Psoas muscle (tissue), 8 donors: ENCODE data around the gene FGD3. TPM values are rescaled to one million over a fixed set of nuclear protein-coding genes. Genes with fewer than 3 reads are reported as not detected.

Experiments used
- ATAC-seq, 4 donors: fragments of 200-7000 bp; cut with Tn5 transposase; one replicate each; pipeline ENCODE4 v1.9.1; 2020; ENCODE audit warnings: moderate library complexity in 3 of 4, mild to moderate bottlenecking in 2 of 4
- DNase-seq, 2 donors: peaks; one replicate each; pipeline ENCODE4 v3.0.0-alpha.2; 2020
- H3K27ac ChIP-seq: fragments of 200-600 bp; one replicate; pipeline ENCODE4 v1.8.0; 2022
- H3K27me3 ChIP-seq, 3 donors: fragments of 200-600 bp in 1 of 3; one replicate each; pipeline versions ENCODE4 v1.6.1 to v1.8.0; 2013 to 2022; ENCODE audit warnings: low read length in 2 of 3, mild to moderate bottlenecking in 2 of 3, moderate library complexity in 1 of 3; ENCODE audit not compliant: insufficient read depth in 3 of 3
- H3K36me3 ChIP-seq, 2 donors: fragments of 200-600 bp in 1 of 2; one replicate each; pipeline versions ENCODE4 v1.6.1 to v1.8.0; 2013 to 2022; ENCODE audit warnings: low read depth in 1 of 2, mild to moderate bottlenecking in 1 of 2, moderate library complexity in 1 of 2; ENCODE audit not compliant: insufficient read depth in 1 of 2
- H3K4me1 ChIP-seq: fragments of 200-600 bp; one replicate; pipeline ENCODE4 v1.8.0; 2022
- H3K4me3 ChIP-seq: fragments of 200-600 bp; one replicate; pipeline ENCODE4 v1.8.0; 2022; ENCODE audit warnings: mild to moderate bottlenecking
- H3K9me3 ChIP-seq: fragments of 200-600 bp; one replicate; pipeline ENCODE4 v1.8.0; 2022
- WGBS, 3 donors: extraction: QIAGEN DNeasy Blood & Tissue Kit; methylation state at CpG; one replicate each; pipeline versions ENCODE4 v1.1.6 to v1.1.7; 2013; 5-methylcytosine and 5-hydroxymethylcytosine counted together
- intact Hi-C, 2 donors: fragments of 100-400 bp; cut with DNase I; formaldehyde crosslinking; loops; one replicate each; pipeline versions ENCODE4 v1.11.0 to v1.14.2; 2022
- polyA plus RNA-seq, 3 donors: library from polyadenylated mRNA; stranded (reverse); fragments of 200-250 nt; gene quantifications; one replicate each; pipeline ENCODE4 v1.2.3, GENCODE V29; 2013
- total RNA-seq, 4 donors: library from RNA; stranded (reverse); fragmentation: NEBNext Ultra II Directional in 2 of 4; extraction: Animal tissue kit (Norgen Biotek cat#: 25700) in 2 of 4; gene quantifications; one replicate each; pipeline versions ENCODE4 v1.2.1 to v1.2.4, GENCODE V29; 2021 to 2023
- TF ChIP-seq, protein P1 (sequence below): fragments of 200-600 bp; IDR thresholded peaks from one replicate; pipeline ENCODE4 v1.8.0; 2022; ENCODE audit warnings: antibody characterized with exemption
- donor health status: healthy with polysubstance abuse.
- donor health status: DM: no; HTN: no; CAD: no; lungs with moderate emphysema.
- donor health status: Bipolar disorder and iron deficiency.
- donor health status: healthy.
- donor health status: DM: yes; HTN: yes; CAD: no.
- donor health status: DM: no; HTN: no; CAD: no.
- donor health status: DM: no; HTN: no; CAD: no.
- donor health status: DM: yes; HTN: yes; CAD: no.

Gene FGD3
- total and polyA plus RNA-seq, 7 donors = 0.45 to 2.5 (median 1.2) TPM

DNA sequence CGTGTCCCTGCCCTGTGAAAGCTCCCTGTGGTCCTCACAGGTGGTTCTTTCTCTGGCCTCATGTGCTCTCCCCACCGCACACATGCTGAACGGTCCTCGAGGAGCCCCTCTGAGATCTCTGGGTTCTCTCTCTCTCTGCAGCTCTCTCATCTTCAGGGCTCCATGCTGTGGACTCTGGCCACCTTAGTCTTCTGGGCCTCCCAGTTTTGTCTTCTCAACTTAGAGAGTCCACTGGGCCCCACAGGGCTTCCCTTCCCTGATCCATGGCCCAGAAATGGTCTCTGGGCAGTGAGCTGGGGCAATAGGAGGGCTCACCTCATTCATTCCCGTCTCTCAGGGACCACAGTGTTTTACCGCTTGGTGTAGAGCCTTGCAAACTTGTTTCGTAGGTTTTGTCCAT is 26.4 kb downstream of the FGD3 start:
- ATAC-seq = no peak
- 89 to 92% (median 91%) methylated on average over 7 of the region's 7 CpGs for WGBS, 3 donors
- H3K27ac ChIP-seq = no peak overlapping the region

DNA sequence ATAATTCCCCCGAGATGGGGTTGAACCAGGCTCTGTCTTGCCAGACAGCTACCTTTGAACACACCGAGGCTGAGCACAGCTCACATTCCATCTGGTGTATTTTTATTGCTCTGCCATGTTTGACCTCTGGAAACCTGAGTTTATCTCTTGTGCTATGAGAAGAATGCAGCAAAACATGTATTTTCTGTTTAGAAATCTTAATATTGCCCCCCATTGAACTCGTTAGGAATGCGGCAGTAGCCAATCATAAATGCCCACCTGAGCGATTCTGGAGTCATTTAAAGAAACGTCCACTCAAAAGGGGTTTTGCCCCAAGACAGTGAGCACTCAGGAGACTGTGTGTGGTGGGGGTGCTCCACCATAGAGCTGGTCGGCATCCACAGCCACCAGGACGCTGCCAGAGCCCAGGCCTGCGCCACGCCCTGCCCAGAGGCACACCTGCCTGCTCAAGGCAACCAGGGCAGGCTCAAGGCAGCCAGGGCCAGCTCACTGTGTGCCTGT is 26.9 kb downstream of the FGD3 start:
- no peaks in the 10 kb centered on the region for H3K27me3 ChIP-seq
- TF ChIP-seq, protein P1, sequence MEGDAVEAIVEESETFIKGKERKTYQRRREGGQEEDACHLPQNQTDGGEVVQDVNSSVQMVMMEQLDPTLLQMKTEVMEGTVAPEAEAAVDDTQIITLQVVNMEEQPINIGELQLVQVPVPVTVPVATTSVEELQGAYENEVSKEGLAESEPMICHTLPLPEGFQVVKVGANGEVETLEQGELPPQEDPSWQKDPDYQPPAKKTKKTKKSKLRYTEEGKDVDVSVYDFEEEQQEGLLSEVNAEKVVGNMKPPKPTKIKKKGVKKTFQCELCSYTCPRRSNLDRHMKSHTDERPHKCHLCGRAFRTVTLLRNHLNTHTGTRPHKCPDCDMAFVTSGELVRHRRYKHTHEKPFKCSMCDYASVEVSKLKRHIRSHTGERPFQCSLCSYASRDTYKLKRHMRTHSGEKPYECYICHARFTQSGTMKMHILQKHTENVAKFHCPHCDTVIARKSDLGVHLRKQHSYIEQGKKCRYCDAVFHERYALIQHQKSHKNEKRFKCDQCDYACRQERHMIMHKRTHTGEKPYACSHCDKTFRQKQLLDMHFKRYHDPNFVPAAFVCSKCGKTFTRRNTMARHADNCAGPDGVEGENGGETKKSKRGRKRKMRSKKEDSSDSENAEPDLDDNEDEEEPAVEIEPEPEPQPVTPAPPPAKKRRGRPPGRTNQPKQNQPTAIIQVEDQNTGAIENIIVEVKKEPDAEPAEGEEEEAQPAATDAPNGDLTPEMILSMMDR = no peak
- no peak for DNase-seq
- WGBS, 3 donors = 75 to 85% (median 76%) methylated on average over 10 of the region's 10 CpGs
- no peak overlapping the region for H3K27ac ChIP-seq
- H3K9me3 ChIP-seq = no peaks in the 10 kb centered on the region
- no peaks in the 10 kb centered on the region for H3K36me3 ChIP-seq
- intact Hi-C loops = no loop called here
- no peak for ATAC-seq
- H3K4me1 ChIP-seq = no peaks in the 10 kb centered on the region
- no peak overlapping the region for H3K4me3 ChIP-seq

More for the DNA sequence above, 26.4 kb downstream of the FGD3 start:
- TF ChIP-seq, protein P1 = no peak
- intact Hi-C loops = no loop called here
- Histone ChIP-seq H3K4me3 (no peak overlapping the region), H3K36me3 (no peaks in the 10 kb centered on the region), H3K4me1 (no peaks in the 10 kb centered on the region), H3K27me3 (no peaks in the 10 kb centered on the region), H3K9me3 (no peaks in the 10 kb centered on the region)
- DNase-seq = no peak

DNA sequence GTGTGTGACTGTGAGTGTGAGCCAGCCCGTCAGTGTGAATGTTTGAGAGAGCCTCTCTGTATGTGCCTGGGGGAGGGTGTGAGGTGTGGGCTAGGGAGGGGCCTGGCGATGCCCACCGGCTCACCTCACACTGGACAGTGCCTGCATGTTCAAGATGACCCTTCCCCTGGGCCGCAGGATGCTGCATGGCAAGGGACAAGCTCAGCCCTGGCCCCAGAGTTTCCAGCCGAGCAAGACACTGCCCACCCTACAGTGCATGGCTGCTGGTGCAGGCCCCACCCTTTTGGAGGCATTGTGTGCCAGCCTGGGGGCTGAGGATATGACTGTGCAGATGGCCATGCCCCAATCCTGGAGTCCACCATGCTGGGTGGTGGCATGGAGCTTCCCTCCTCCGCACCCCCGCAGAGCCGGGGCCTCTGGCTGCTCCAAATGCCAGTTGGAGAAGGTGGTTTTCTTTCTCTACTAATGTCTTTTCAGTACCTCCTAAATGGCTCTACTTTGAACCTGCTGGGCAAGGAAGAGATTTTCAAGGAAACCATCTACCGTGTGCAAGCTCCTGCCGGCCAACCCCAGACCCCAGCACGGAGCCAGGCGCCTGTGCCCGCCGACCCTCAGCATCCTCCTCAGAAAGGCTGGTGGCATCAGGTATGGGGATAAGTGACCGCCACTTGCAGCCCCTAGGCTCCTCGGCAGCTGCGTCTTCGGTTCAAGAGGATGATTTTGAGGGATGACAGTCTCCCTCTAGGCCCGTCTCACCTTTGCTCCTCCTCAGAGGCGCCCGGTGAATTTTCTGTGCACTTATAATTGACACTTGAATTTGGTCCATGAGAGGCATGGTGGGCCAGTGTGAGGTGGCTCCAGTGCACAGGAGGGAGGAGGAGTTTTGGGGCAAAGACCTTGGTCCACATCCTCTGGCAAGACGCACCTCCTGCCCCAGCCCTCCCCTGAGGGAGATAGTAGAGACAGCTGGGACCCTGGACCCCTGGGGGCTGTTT is 27.7 kb downstream of the FGD3 start:
- DNase-seq = no peak
- Histone ChIP-seq H3K27me3 (no peaks in the 10 kb centered on the region), H3K4me3 (no peak overlapping the region), H3K9me3 (no peaks in the 10 kb centered on the region), H3K27ac (no peak overlapping the region), H3K36me3 (no peaks in the 10 kb centered on the region), H3K4me1 (no peaks in the 10 kb centered on the region)
- 90 to 92% (median 91%) methylated on average over 22 of the region's 22 CpGs for WGBS, 3 donors
- TF ChIP-seq, protein P1 = no peak
- no peak for ATAC-seq
- intact Hi-C loops = no loop called here

DNA sequence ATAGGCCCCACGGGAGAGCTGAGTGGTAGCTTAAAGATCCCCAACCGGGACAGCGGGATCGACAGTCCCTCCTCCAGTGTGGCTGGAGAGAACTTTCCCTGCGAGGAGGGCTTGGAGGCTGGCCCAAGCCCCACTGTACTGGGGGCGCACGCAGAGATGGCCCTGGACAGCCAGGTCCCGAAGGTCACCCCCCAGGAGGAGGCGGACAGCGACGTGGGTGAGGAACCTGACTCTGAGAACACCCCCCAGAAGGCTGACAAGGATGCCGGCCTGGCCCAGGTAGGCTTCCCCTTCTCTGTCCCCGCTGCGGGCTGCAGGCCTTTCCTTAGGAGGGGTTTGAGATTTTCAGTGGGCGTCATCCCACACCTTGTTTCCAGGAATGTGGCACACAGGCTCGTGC is 29.1 kb downstream of the FGD3 start:
- DNase-seq = no peak
- TF ChIP-seq, protein P1 = no peak
- no peak overlapping the region for H3K4me3 ChIP-seq
- ATAC-seq = no peak
- no peaks in the 10 kb centered on the region for H3K4me1 ChIP-seq
- H3K36me3 ChIP-seq = no peaks in the 10 kb centered on the region
- intact Hi-C loops = no loop called here
- no peaks in the 10 kb centered on the region for H3K9me3 ChIP-seq
- no peak overlapping the region for H3K27ac ChIP-seq
- no peaks in the 10 kb centered on the region for H3K27me3 ChIP-seq
- WGBS, 3 donors = 88 to 93% (median 90%) methylated on average over 16 of the region's 16 CpGs
